ENCODE measurements around the gene NHERF2. TPM values are rescaled to one million over a fixed set of nuclear protein-coding genes. Genes with fewer than 3 reads are reported as not detected.
A peak's percentile ranks its signal among the peaks of the same experiment; 100 is the strongest.

The NHERF2 gene
- total RNA-seq, 2 donors from 2014 or later: 20.1 to 25.5 TPM

- Mint-ChIP-seq H3K4me1 (no peaks in the 10 kb centered on the region), H3K27ac (no peak overlapping the region), H3K4me3 (no peak overlapping the region), H3K9me3 (no peaks in the 10 kb centered on the region), H3K27me3 (ENCODE audit: insufficient read depth) (no peaks in the 10 kb centered on the region), H3K36me3 (ENCODE audit: low read depth) (peaks cover 28% of the 10 kb centered on the region)
- no peak for DNase-seq
- no peak overlapping the region for H3K27ac ChIP-seq (ENCODE audit: low read depth, low read length)
- H3K9ac ChIP-seq (ENCODE audit: extremely low read depth, low read length, poor library complexity, severe bottlenecking): no peak overlapping the region
- TF ChIP-seq, protein P1, sequence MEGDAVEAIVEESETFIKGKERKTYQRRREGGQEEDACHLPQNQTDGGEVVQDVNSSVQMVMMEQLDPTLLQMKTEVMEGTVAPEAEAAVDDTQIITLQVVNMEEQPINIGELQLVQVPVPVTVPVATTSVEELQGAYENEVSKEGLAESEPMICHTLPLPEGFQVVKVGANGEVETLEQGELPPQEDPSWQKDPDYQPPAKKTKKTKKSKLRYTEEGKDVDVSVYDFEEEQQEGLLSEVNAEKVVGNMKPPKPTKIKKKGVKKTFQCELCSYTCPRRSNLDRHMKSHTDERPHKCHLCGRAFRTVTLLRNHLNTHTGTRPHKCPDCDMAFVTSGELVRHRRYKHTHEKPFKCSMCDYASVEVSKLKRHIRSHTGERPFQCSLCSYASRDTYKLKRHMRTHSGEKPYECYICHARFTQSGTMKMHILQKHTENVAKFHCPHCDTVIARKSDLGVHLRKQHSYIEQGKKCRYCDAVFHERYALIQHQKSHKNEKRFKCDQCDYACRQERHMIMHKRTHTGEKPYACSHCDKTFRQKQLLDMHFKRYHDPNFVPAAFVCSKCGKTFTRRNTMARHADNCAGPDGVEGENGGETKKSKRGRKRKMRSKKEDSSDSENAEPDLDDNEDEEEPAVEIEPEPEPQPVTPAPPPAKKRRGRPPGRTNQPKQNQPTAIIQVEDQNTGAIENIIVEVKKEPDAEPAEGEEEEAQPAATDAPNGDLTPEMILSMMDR (conservative IDR thresholded peaks at IDR 0.05): no peak
- no peaks in the 10 kb centered on the region for H3K9me3 ChIP-seq (ENCODE audit: control insufficient read depth, low read length)
- WGBS, 2 experiments (ENCODE audit: insufficient coverage in 1 of 2, insufficient read length in 1 of 2): 95 to 99% methylated on average over 12 to 28 of the region's 28 CpGs
- H3K4me3 ChIP-seq (ENCODE audit: low read length): no peak overlapping the region
- H3K4me1 ChIP-seq (ENCODE audit: control insufficient read depth, insufficient read depth, low read length): no peaks in the 10 kb centered on the region
- H3K36me3 ChIP-seq (ENCODE audit: control insufficient read depth, insufficient read depth, low read length): peaks cover 4% of the 10 kb centered on the region
- no peaks in the 10 kb centered on the region for H3K27me3 ChIP-seq (ENCODE audit: control insufficient read depth, insufficient read depth, low read length, poor library complexity, severe bottlenecking)
Measured at GRCh38 chr16:2076072-2076865, 49.6 kb downstream of the NHERF2 start.

GRCh38 chr16:2077016-2077415 lies 50.3 kb downstream of the NHERF2 start:
- Histone ChIP-seq H3K4me3 (ENCODE audit: low read length) (no peak overlapping the region), H3K27me3 (ENCODE audit: control insufficient read depth, insufficient read depth, low read length, poor library complexity, severe bottlenecking) (no peaks in the 10 kb centered on the region), H3K4me1 (ENCODE audit: control insufficient read depth, insufficient read depth, low read length) (no peaks in the 10 kb centered on the region), H3K36me3 (ENCODE audit: control insufficient read depth, insufficient read depth, low read length) (peaks cover 4% of the 10 kb centered on the region), H3K9ac (ENCODE audit: extremely low read depth, low read length, poor library complexity, severe bottlenecking) (no peak overlapping the region), H3K9me3 (ENCODE audit: control insufficient read depth, low read length) (no peaks in the 10 kb centered on the region), H3K27ac (ENCODE audit: low read depth, low read length) (no peak overlapping the region)
- Mint-ChIP-seq H3K27me3 (ENCODE audit: insufficient read depth) (no peaks in the 10 kb centered on the region), H3K27ac (peak overlapping the region; percentile 61), H3K9me3 (no peaks in the 10 kb centered on the region), H3K4me1 (no peaks in the 10 kb centered on the region), H3K36me3 (ENCODE audit: low read depth) (peaks cover 25% of the 10 kb centered on the region), H3K4me3 (no peak overlapping the region)
- no peak for DNase-seq
- 93% methylated on average over 12 to 17 of the region's 17 CpGs for WGBS, 2 experiments (ENCODE audit: insufficient coverage in 1 of 2, insufficient read length in 1 of 2)
- TF ChIP-seq, protein P1 (conservative IDR thresholded peaks at IDR 0.05): no peak

- no peaks in the 10 kb centered on the region for H3K9me3 Mint-ChIP-seq
- H3K9me3 ChIP-seq (ENCODE audit: control insufficient read depth, low read length): no peaks in the 10 kb centered on the region
- no peaks in the 10 kb centered on the region for H3K4me1 ChIP-seq (ENCODE audit: control insufficient read depth, insufficient read depth, low read length)
- no peak overlapping the region for H3K9ac ChIP-seq (ENCODE audit: extremely low read depth, low read length, poor library complexity, severe bottlenecking)
- H3K27me3 ChIP-seq (ENCODE audit: control insufficient read depth, insufficient read depth, low read length, poor library complexity, severe bottlenecking): no peaks in the 10 kb centered on the region
- no peak overlapping the region for H3K27ac Mint-ChIP-seq
- peaks cover 3% of the 10 kb centered on the region for H3K36me3 ChIP-seq (ENCODE audit: control insufficient read depth, insufficient read depth, low read length)
- TF ChIP-seq, protein P1 (conservative IDR thresholded peaks at IDR 0.05): no peak
- H3K4me1 Mint-ChIP-seq: no peaks in the 10 kb centered on the region
- no peaks in the 10 kb centered on the region for H3K27me3 Mint-ChIP-seq (ENCODE audit: insufficient read depth)
- H3K4me3 Mint-ChIP-seq: no peak overlapping the region
- DNase-seq: no peak
- H3K36me3 Mint-ChIP-seq (ENCODE audit: low read depth): peaks cover 27% of the 10 kb centered on the region
- H3K4me3 ChIP-seq (ENCODE audit: low read length): no peak overlapping the region
- H3K27ac ChIP-seq (ENCODE audit: low read depth, low read length): no peak overlapping the region
- WGBS, 2 experiments (ENCODE audit: insufficient coverage in 1 of 2, insufficient read length in 1 of 2): 94 to 97% methylated on average over 14 to 21 of the region's 21 CpGs
Measured at GRCh38 chr16:2077696-2078095, 51.0 kb downstream of the NHERF2 start.

Measured in endodermal cell (in vitro differentiated cells).